ENCODE results near the gene TMEM123.

Gene TMEM123

GRCh38 chr11:102361086-102362031, 91.2 kb downstream of the TMEM123 start:
- no peak for TF ChIP-seq EZH2 (IDR thresholded peaks at IDR 0.05; ENCODE audit: borderline replicate concordance, low read length)
- TF ChIP-seq, protein P1, sequence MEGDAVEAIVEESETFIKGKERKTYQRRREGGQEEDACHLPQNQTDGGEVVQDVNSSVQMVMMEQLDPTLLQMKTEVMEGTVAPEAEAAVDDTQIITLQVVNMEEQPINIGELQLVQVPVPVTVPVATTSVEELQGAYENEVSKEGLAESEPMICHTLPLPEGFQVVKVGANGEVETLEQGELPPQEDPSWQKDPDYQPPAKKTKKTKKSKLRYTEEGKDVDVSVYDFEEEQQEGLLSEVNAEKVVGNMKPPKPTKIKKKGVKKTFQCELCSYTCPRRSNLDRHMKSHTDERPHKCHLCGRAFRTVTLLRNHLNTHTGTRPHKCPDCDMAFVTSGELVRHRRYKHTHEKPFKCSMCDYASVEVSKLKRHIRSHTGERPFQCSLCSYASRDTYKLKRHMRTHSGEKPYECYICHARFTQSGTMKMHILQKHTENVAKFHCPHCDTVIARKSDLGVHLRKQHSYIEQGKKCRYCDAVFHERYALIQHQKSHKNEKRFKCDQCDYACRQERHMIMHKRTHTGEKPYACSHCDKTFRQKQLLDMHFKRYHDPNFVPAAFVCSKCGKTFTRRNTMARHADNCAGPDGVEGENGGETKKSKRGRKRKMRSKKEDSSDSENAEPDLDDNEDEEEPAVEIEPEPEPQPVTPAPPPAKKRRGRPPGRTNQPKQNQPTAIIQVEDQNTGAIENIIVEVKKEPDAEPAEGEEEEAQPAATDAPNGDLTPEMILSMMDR (IDR thresholded peaks at IDR 0.05; ENCODE audit: low read length) = no peak

DNA sequence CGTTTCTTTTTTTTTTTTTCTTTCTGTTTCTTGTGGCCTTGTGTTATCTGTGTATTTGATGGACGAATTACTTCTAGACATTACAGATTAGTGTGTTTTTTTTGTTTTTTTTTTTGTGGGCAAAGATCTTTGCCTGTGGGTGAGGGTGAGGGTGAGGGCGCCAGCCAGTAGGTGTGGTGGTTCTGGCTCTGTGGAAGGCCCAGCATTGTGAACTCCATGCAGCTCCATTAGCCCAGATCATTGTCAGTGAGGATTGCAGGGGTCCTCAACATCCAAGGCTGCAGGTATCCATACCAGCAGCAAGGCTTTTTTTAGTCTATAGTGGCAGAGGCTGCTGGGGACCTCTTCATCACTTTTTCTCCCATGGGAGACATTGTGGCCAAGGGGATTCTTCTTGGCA, 91.9 kb downstream of the TMEM123 start:
- Histone ChIP-seq H3K4me2 (ENCODE audit: low read length) (peak overlapping the region; percentile 36; the same call in 1 of the 2 replicates), H3K4me3 (ENCODE audit: low read depth, low read length, poor library complexity, severe bottlenecking) (no peak overlapping the region), H3K4me1 (ENCODE audit: insufficient read depth, low read length, severe bottlenecking) (peaks cover 22% of the 10 kb centered on the region), H3K27ac (ENCODE audit: low read depth, low read length, poor library complexity, severe bottlenecking) (peak overlapping the region; percentile 63), H3F3A (ENCODE audit: insufficient read depth, low read length) (no peaks in the 10 kb centered on the region), H4K20me1 (ENCODE audit: insufficient read depth, low read length) (no peaks in the 10 kb centered on the region), H2AFZ (ENCODE audit: low read length) (no peak overlapping the region), H3K9ac (ENCODE audit: low read length) (no peak overlapping the region; the same call in 1 of the 2 replicates), H3K36me3 (ENCODE audit: insufficient read depth, low read length) (peaks cover 55% of the 10 kb centered on the region), H3K27me3 (ENCODE audit: insufficient read depth, low read length) (no peaks in the 10 kb centered on the region), H3K79me2 (ENCODE audit: insufficient read depth, low read length) (peaks cover 10% of the 10 kb centered on the region; the same call in 1 of the 2 replicates), H3K9me3 (ENCODE audit: low read length) (peaks cover 6% of the 10 kb centered on the region; the same call in 1 of the 2 replicates), H3K9me2 (ENCODE audit: low read depth, low read length) (no peaks in the 10 kb centered on the region)
- TF ChIP-seq EZH2 (IDR thresholded peaks at IDR 0.05; ENCODE audit: borderline replicate concordance, low read length) = no peak
- TF ChIP-seq, protein P1 (IDR thresholded peaks at IDR 0.05; ENCODE audit: low read length) = no peak

More at GRCh38 chr11:102361086-102362031, 91.2 kb downstream of the TMEM123 start:
- H3K27me3 ChIP-seq (ENCODE audit: insufficient read depth, low read length) = no peaks in the 10 kb centered on the region
- no peak overlapping the region; the same call in 1 of the 2 replicates for H3K9ac ChIP-seq (ENCODE audit: low read length)
- no peak overlapping the region for H2AFZ ChIP-seq (ENCODE audit: low read length)
- H3K4me1 ChIP-seq (ENCODE audit: insufficient read depth, low read length, severe bottlenecking) = peaks cover 22% of the 10 kb centered on the region
- H3K27ac ChIP-seq (ENCODE audit: low read depth, low read length, poor library complexity, severe bottlenecking) = peak overlapping the region; percentile 63
- no peaks in the 10 kb centered on the region for H4K20me1 ChIP-seq (ENCODE audit: insufficient read depth, low read length)
- no peaks in the 10 kb centered on the region for H3F3A ChIP-seq (ENCODE audit: insufficient read depth, low read length)
- peak overlapping the region; percentile 36; the same call in 1 of the 2 replicates for H3K4me2 ChIP-seq (ENCODE audit: low read length)
- 0 out of 2 replicates have a peak, but pooled peaks cover 2% of the 10 kb centered on the region for H3K9me3 ChIP-seq (ENCODE audit: low read length)
- H3K9me2 ChIP-seq (ENCODE audit: low read depth, low read length) = no peaks in the 10 kb centered on the region
- H3K4me3 ChIP-seq (ENCODE audit: low read depth, low read length, poor library complexity, severe bottlenecking) = no peak overlapping the region
- H3K36me3 ChIP-seq (ENCODE audit: insufficient read depth, low read length) = peaks cover 58% of the 10 kb centered on the region
- peaks cover 10% of the 10 kb centered on the region; the same call in 1 of the 2 replicates for H3K79me2 ChIP-seq (ENCODE audit: insufficient read depth, low read length)

- H3K9ac ChIP-seq (ENCODE audit: low read length) = no peak overlapping the region
- H3K27ac ChIP-seq (ENCODE audit: low read depth, low read length, poor library complexity, severe bottlenecking) = no peak overlapping the region
- no peak overlapping the region for H2AFZ ChIP-seq (ENCODE audit: low read length)
- H3K27me3 ChIP-seq (ENCODE audit: insufficient read depth, low read length) = no peaks in the 10 kb centered on the region
- H3K79me2 ChIP-seq (ENCODE audit: insufficient read depth, low read length) = peaks cover 10% of the 10 kb centered on the region; the same call in 1 of the 2 replicates
- H3K4me3 ChIP-seq (ENCODE audit: low read depth, low read length, poor library complexity, severe bottlenecking) = no peak overlapping the region
- H4K20me1 ChIP-seq (ENCODE audit: insufficient read depth, low read length) = no peaks in the 10 kb centered on the region
- H3K4me2 ChIP-seq (ENCODE audit: low read length) = no peak overlapping the region
- no peaks in the 10 kb centered on the region for H3K9me2 ChIP-seq (ENCODE audit: low read depth, low read length)
- H3K9me3 ChIP-seq (ENCODE audit: low read length) = peaks cover 14% of the 10 kb centered on the region
- peaks cover 55% of the 10 kb centered on the region for H3K36me3 ChIP-seq (ENCODE audit: insufficient read depth, low read length)
- peaks cover 22% of the 10 kb centered on the region for H3K4me1 ChIP-seq (ENCODE audit: insufficient read depth, low read length, severe bottlenecking)
- H3F3A ChIP-seq (ENCODE audit: insufficient read depth, low read length) = no peaks in the 10 kb centered on the region
- no peak for TF ChIP-seq EZH2 (IDR thresholded peaks at IDR 0.05; ENCODE audit: borderline replicate concordance, low read length)
- TF ChIP-seq, protein P1 (IDR thresholded peaks at IDR 0.05; ENCODE audit: low read length) = no peak
Measured at GRCh38 chr11:102359372-102359771, 93.2 kb downstream of the TMEM123 start.

Data from OCI-LY1 (cell line).